SK-N-MC (cell line): Measurements from ENCODE around the gene RGS6.

Experiments
- EZH2 ChIP-seq: fragments of 200-600 bp; sonication (generic); IDR thresholded peaks from one replicate; pipeline ENCODE4 v1.6.1; 2017; ENCODE audit warnings: antibody characterized with exemption
- FOXP2 ChIP-seq: optimal IDR thresholded peaks from 2 replicates; pipeline ENCODE3; 2011; ENCODE audit warnings: mild to moderate bottlenecking, moderate library complexity; ENCODE audit not compliant: insufficient read depth; ENCODE audit errors: extremely low read length, control extremely low read depth
- POLR2AphosphoS5 ChIP-seq: IDR thresholded peaks from 2 replicates; pipeline ENCODE4 v1.6.1; 2012; ENCODE audit warnings: mild to moderate bottlenecking, low read depth, low read length, borderline replicate concordance

GRCh38 chr14:72528059-72528862, 596.0 kb downstream of the RGS6 start:
- TF ChIP-seq POLR2AphosphoS5 (no peak), EZH2 (no peak), FOXP2 (no peak)
